HEK293 (cell line): Measurements from ENCODE around the gene PP2D1.

Source experiments
- CTCF ChIA-PET: fragments of 350-600 bp; formaldehyde crosslinking; extraction: SDS; loops from one replicate; lab custom pipeline; 2021; ENCODE audit warnings: antibody characterized with exemption; lab: Yijun Ruan, JAX
- POLR2A ChIA-PET: fragments of 300-600 bp; formaldehyde crosslinking; extraction: SDS; loops from one replicate; lab custom pipeline; 2020; ENCODE audit warnings: antibody characterized with exemption, inconsistent platforms; lab: Yijun Ruan, JAX
- H3K27ac ChIP-seq: fragments of 200-500 bp; sonication (Bioruptor generic); 2 replicates; pipeline ENCODE4 v1.5.1; 2014; ENCODE audit warnings: low read depth, low read length, control low read depth, inconsistent platforms; ENCODE audit errors: extremely low read depth
- H3K36me3 ChIP-seq, 2 experiments: fragments of 200-500 bp in 1 of 2; sonication (Bioruptor generic) in 1 of 2; 1 replicate in 1 of 2; 2 replicates in 1 of 2; pipeline ENCODE4 v1.5.1; 2014 to 2017; ENCODE audit warnings: inconsistent platforms in 2 of 2, low read length in 2 of 2; ENCODE audit not compliant: control insufficient read depth in 2 of 2, insufficient read depth in 1 of 2
- H3K4me1 ChIP-seq: fragments of 200-500 bp; sonication (Bioruptor generic); 2 replicates; pipeline ENCODE4 v1.5.1; 2014; ENCODE audit warnings: mild to moderate bottlenecking, low read length, inconsistent platforms; ENCODE audit not compliant: control insufficient read depth, insufficient read depth
- H3K4me3 ChIP-seq: 2 replicates; pipeline ENCODE4 v1.5.1; 2011; ENCODE audit warnings: low read depth, mild to moderate bottlenecking, control low read depth, low read length, moderate library complexity
- H3K9me3 ChIP-seq: fragments of 200-500 bp; sonication (Bioruptor generic); 2 replicates; pipeline ENCODE4 v1.5.1; 2014; ENCODE audit warnings: low read depth, low read length, inconsistent platforms; ENCODE audit not compliant: control insufficient read depth, insufficient read depth
- KLF10 ChIP-seq: fragments of 450-650 bp; IDR thresholded peaks from 2 replicates; pipeline ENCODE4 v1.5.1; 2018; ENCODE audit warnings: missing biosample characterization, mild to moderate bottlenecking, missing genetic modification characterization
- KLF8 ChIP-seq: fragments of 450-650 bp; formaldehyde crosslinking; IDR thresholded peaks from 2 replicates; pipeline ENCODE4 v1.5.1; 2016; ENCODE audit warnings: missing biosample characterization, missing genetic modification characterization
- PRDM6 ChIP-seq: fragments of 450-650 bp; formaldehyde crosslinking; IDR thresholded peaks from 2 replicates; pipeline ENCODE4 v1.5.1; 2017; ENCODE audit warnings: missing biosample characterization, missing genetic modification characterization
- ZFP3 ChIP-seq: fragments of 450-650 bp; formaldehyde crosslinking; IDR thresholded peaks from 2 replicates; pipeline ENCODE4 v1.5.1; 2016; ENCODE audit warnings: low read depth, missing biosample characterization, missing genetic modification characterization
- ZNF157 ChIP-seq: fragments of 450-650 bp; formaldehyde crosslinking; IDR thresholded peaks from 2 replicates; pipeline ENCODE4 v1.5.1; 2016; ENCODE audit warnings: missing biosample characterization, missing genetic modification characterization
- ZNF18 ChIP-seq: fragments of 450-650 bp; formaldehyde crosslinking; IDR thresholded peaks from 2 replicates; pipeline ENCODE4 v1.5.1; 2016; ENCODE audit warnings: missing biosample characterization, missing genetic modification characterization
- ZNF341 ChIP-seq: fragments of 450-650 bp; formaldehyde crosslinking; IDR thresholded peaks from 2 replicates; pipeline ENCODE4; 2016; ENCODE audit warnings: low read depth, missing biosample characterization, missing genetic modification characterization
- ZNF37A ChIP-seq: fragments of 450-650 bp; IDR thresholded peaks from 2 replicates; pipeline ENCODE4 v1.5.1; 2018; ENCODE audit warnings: missing biosample characterization, missing genetic modification characterization
- ZNF391 ChIP-seq: fragments of 450-650 bp; formaldehyde crosslinking; IDR thresholded peaks from 2 replicates; pipeline ENCODE4 v1.5.1; 2016; ENCODE audit warnings: low read depth, missing biosample characterization, missing genetic modification characterization, borderline replicate concordance
- ZNF521 ChIP-seq: fragments of 450-650 bp; formaldehyde crosslinking; IDR thresholded peaks from 2 replicates; pipeline ENCODE4 v1.5.1; 2017; ENCODE audit warnings: missing biosample characterization, mild to moderate bottlenecking, missing genetic modification characterization
- ZNF776 ChIP-seq: fragments of 450-650 bp; formaldehyde crosslinking; IDR thresholded peaks from 2 replicates; pipeline ENCODE4 v1.5.0; 2017; ENCODE audit warnings: missing biosample characterization, missing genetic modification characterization, borderline replicate concordance
- ZSCAN23 ChIP-seq: fragments of 450-650 bp; formaldehyde crosslinking; IDR thresholded peaks from 2 replicates; pipeline ENCODE4 v1.5.1; 2016; ENCODE audit warnings: missing biosample characterization, missing genetic modification characterization
- ZSCAN4 ChIP-seq: fragments of 450-650 bp; formaldehyde crosslinking; IDR thresholded peaks from 2 replicates; pipeline ENCODE4 v1.5.1; 2017; ENCODE audit warnings: missing biosample characterization, missing genetic modification characterization
- TF ChIP-seq, protein P1 (sequence below): fragments of 450-650 bp; formaldehyde crosslinking; IDR thresholded peaks from 2 replicates; pipeline ENCODE4 v1.5.1; 2017; ENCODE audit warnings: missing biosample characterization, missing genetic modification characterization

Gene PP2D1

GRCh38 chr3:19938295-19938627, 73.8 kb downstream of the PP2D1 start:
- ChIA-PET CTCF (interaction anchor here (1.1 kb wide), 1 partner anchor 52 kb away, joined by 3 read pairs; no protein-coding TSS in a partner anchor), POLR2A (no interaction called here)
- H3K4me3 ChIP-seq = no peak overlapping the region
- no peak overlapping the region for H3K27ac ChIP-seq
- H3K4me1 ChIP-seq = no peaks in the 10 kb centered on the region
- no peaks in the 10 kb centered on the region for H3K36me3 ChIP-seq
- H3K9me3 ChIP-seq = no peaks in the 10 kb centered on the region
- TF ChIP-seq ZNF157 (tag by site-specific recombination) (no peak), ZNF521 (tag by site-specific recombination) (no peak), ZNF341 (tag by site-specific recombination) (no peak), PRDM6 (tag by site-specific recombination) (no peak), ZNF37A (no peak), ZNF391 (tag by site-specific recombination) (no peak), KLF8 (tag by site-specific recombination) (no peak), ZNF776 (tag by site-specific recombination) (no peak), ZSCAN4 (tag by site-specific recombination) (no peak), KLF10 (tag by site-specific recombination) (no peak), ZFP3 (tag by site-specific recombination) (no peak), ZNF18 (no peak)
- TF ChIP-seq, protein P1, sequence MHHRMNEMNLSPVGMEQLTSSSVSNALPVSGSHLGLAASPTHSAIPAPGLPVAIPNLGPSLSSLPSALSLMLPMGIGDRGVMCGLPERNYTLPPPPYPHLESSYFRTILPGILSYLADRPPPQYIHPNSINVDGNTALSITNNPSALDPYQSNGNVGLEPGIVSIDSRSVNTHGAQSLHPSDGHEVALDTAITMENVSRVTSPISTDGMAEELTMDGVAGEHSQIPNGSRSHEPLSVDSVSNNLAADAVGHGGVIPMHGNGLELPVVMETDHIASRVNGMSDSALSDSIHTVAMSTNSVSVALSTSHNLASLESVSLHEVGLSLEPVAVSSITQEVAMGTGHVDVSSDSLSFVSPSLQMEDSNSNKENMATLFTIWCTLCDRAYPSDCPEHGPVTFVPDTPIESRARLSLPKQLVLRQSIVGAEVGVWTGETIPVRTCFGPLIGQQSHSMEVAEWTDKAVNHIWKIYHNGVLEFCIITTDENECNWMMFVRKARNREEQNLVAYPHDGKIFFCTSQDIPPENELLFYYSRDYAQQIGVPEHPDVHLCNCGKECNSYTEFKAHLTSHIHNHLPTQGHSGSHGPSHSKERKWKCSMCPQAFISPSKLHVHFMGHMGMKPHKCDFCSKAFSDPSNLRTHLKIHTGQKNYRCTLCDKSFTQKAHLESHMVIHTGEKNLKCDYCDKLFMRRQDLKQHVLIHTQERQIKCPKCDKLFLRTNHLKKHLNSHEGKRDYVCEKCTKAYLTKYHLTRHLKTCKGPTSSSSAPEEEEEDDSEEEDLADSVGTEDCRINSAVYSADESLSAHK (tag by site-specific recombination) = no peak

- CTCF ChIA-PET = interaction anchor here (0.7 to 1.4 kb wide), 3 partner anchors 19 to 52 kb away, joined by 3 to 7 read pairs (median 3); no protein-coding TSS in a partner anchor
- H3K9me3 ChIP-seq = no peaks in the 10 kb centered on the region
- H3K4me1 ChIP-seq = no peaks in the 10 kb centered on the region
- H3K27ac ChIP-seq = no peak overlapping the region
- TF ChIP-seq ZSCAN23 = no peak
- H3K36me3 ChIP-seq = no peaks in the 10 kb centered on the region
- POLR2A ChIA-PET = no interaction called here
- no peak overlapping the region for H3K4me3 ChIP-seq
Observed at GRCh38 chr3:19937459-19938294, 74.4 kb downstream of the PP2D1 start.
